Small intestine (tissue), 7 donors: ENCODE results near the gene MRPL43. TPM values are rescaled to one million over a fixed set of nuclear protein-coding genes. Genes with fewer than 3 reads are reported as not detected.

Source experiments
- DNase-seq, 2 donors: peaks; one replicate each; pipeline versions ENCODE4 v3.0.0 to v3.0.0-alpha.2; 2013
- FAIRE-seq: peaks from 2 replicates; lab custom pipeline; 2012; peaks lifted over from hg19 to GRCh38; lab: Jason Lieb, UNC
- H3K27ac ChIP-seq, 3 donors: one replicate each; pipeline ENCODE4 v1.5.1; 2013; ENCODE audit warnings: low read length in 2 of 3, mild to moderate bottlenecking in 2 of 3, control low read depth in 1 of 3, inconsistent platforms in 1 of 3, low read depth in 1 of 3, moderate library complexity in 1 of 3
- H3K27me3 ChIP-seq, 3 donors: one replicate each; pipeline ENCODE4 v1.6.1; 2013; ENCODE audit warnings: low read length in 3 of 3, inconsistent platforms in 1 of 3; ENCODE audit not compliant: control insufficient read depth in 3 of 3, insufficient read depth in 3 of 3
- H3K36me3 ChIP-seq, 3 donors: one replicate each; pipeline ENCODE4 v1.6.1; 2013; ENCODE audit warnings: low read length in 3 of 3, inconsistent platforms in 1 of 3, low read depth in 1 of 3, mild to moderate bottlenecking in 1 of 3, moderate library complexity in 1 of 3; ENCODE audit not compliant: control insufficient read depth in 3 of 3, insufficient read depth in 2 of 3
- H3K4me1 ChIP-seq, 3 donors: one replicate each; pipeline ENCODE4 v1.6.1; 2013; ENCODE audit warnings: low read length in 2 of 3, inconsistent platforms in 1 of 3, low read depth in 1 of 3, mild to moderate bottlenecking in 1 of 3, moderate library complexity in 1 of 3; ENCODE audit not compliant: control insufficient read depth in 3 of 3, insufficient read depth in 2 of 3
- H3K4me3 ChIP-seq, 3 donors: one replicate each; pipeline ENCODE4 v1.5.1; 2013; ENCODE audit warnings: low read length in 3 of 3, control low read depth in 1 of 3, inconsistent platforms in 1 of 3, low read depth in 1 of 3, mild to moderate bottlenecking in 1 of 3, moderate library complexity in 1 of 3
- H3K9me3 ChIP-seq, 2 donors: one replicate each; pipeline ENCODE4 v1.6.1; 2013; ENCODE audit warnings: low read depth in 1 of 2, low read length in 1 of 2; ENCODE audit not compliant: control insufficient read depth in 2 of 2, insufficient read depth in 1 of 2
- WGBS, 3 donors: extraction: QIAGEN DNeasy Blood & Tissue Kit; methylation state at CpG; one replicate each; pipeline ENCODE4 v1.1.7; 2013; 5-methylcytosine and 5-hydroxymethylcytosine counted together
- polyA plus RNA-seq, 4 donors: library from polyadenylated mRNA; stranded (reverse) in 3 of 4; unstranded in 1 of 4; fragments of 200-250 nt in 3 of 4; fragments of 120-200 nt in 1 of 4; gene quantifications; one replicate each; pipeline versions ENCODE4 v1.2.1 to v1.2.3, GENCODE V29; 2013
- donor health status: healthy with polysubstance abuse.
- donor health status: control.
- donor health status: control.
- donor health status: Bipolar disorder and iron deficiency.
- donor health status: healthy.

Gene MRPL43
- polyA plus RNA-seq, 4 donors: 90.1 to 122 (median 107) TPM

- Histone ChIP-seq H3K4me3 (no peak overlapping the region), H3K27me3 (no peaks in the 10 kb centered on the region), H3K36me3 (peaks cover 2 to 33% (median 7%) of the 10 kb centered on the region in 3 donors), H3K4me1 (no peaks in the 10 kb centered on the region), H3K27ac (no peak overlapping the region), H3K9me3 (no peaks in the 10 kb centered on the region)
- no peak for FAIRE-seq
- DNase-seq: no peak
These were observed 41.5 kb downstream of the MRPL43 start for GRCh38 chr10:100945754-100946153.

DNA sequence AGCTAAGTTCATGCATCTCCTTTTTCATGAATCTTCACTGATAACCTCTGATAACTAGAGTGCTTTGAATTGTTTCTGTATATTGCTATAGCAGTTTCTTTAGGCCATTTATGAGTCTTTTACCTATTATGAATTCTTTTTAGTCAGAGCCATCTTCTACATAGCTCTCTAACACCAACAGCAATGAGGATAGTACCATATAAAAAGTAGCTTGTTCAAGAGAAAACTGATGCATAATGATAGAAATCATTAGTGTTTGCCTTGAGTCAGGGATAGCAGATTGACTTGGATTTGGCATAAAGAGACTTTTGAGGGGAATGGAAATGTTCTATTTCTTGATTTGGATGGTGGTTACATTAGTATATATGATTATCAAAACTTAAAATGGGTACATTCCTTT is 43.8 kb downstream of the MRPL43 start:
- no peaks in the 10 kb centered on the region for H3K27me3 ChIP-seq
- H3K4me1 ChIP-seq: no peaks in the 10 kb centered on the region
- H3K36me3 ChIP-seq: peaks cover 4 to 34% (median 8%) of the 10 kb centered on the region in 3 donors
- no peaks in the 10 kb centered on the region for H3K9me3 ChIP-seq
- FAIRE-seq (no peak), DNase-seq (no peak)
- no peak overlapping the region for H3K27ac ChIP-seq
- no peak overlapping the region for H3K4me3 ChIP-seq

GRCh38 chr10:100942229-100942628 is 45.1 kb downstream of the MRPL43 start:
- Histone ChIP-seq H3K4me3 (no peak overlapping the region), H3K4me1 (no peaks in the 10 kb centered on the region), H3K27ac (no peak overlapping the region), H3K27me3 (no peaks in the 10 kb centered on the region), H3K36me3 (peaks cover 4 to 34% (median 10%) of the 10 kb centered on the region in 3 donors), H3K9me3 (no peaks in the 10 kb centered on the region)
- WGBS, 3 donors: 97 to 99% (median 97%) methylated on average over 3 of the region's 3 CpGs
- DNase-seq: no peak
- no peak for FAIRE-seq

- Histone ChIP-seq H3K4me1 (no peaks in the 10 kb centered on the region), H3K36me3 (peaks cover 4 to 45% (median 12%) of the 10 kb centered on the region in 3 donors), H3K4me3 (no peak overlapping the region), H3K27ac (no peak overlapping the region), H3K9me3 (no peaks in the 10 kb centered on the region), H3K27me3 (no peaks in the 10 kb centered on the region)
- DNase-seq (no peak), FAIRE-seq (no peak)
These were observed 47.4 kb downstream of the MRPL43 start for GRCh38 chr10:100939763-100940344.

Other genes starting within 250 kb of the MRPL43 start
- under 1 TPM in 1 of 4 donors, not detected in 3; 0.09 TPM for gene PAX2, start 241.9 kb downstream of the MRPL43 start, polyA plus RNA-seq
- gene SLF2, start 74.5 kb downstream of the MRPL43 start, polyA plus RNA-seq: 10 to 100 TPM in 1 of 4 donors, 1 to 10 TPM in 3; 3.8 to 29.2 (median 5.6) TPM
- 100 to 1,000 TPM in 2 of 4 donors, 10 to 100 TPM in 2; 44.9 to 153 (median 104) TPM for gene SEMA4G, start 18.0 kb downstream of the MRPL43 start, polyA plus RNA-seq
- gene TWNK, start within 50 bp of the MRPL43 start, polyA plus RNA-seq: 10 to 100 TPM in 1 of 4 donors, 1 to 10 TPM in 3; 1.6 to 10.2 (median 4.7) TPM
- 10 to 100 TPM; 13.6 to 59.6 (median 29.0) TPM for gene LZTS2, start 12.3 kb upstream of the MRPL43 start, polyA plus RNA-seq
- 10 to 100 TPM in 3 of 4 donors, 1 to 10 TPM in 1; 3.1 to 52.6 (median 28.8) TPM for gene PDZD7, start 43.6 kb upstream of the MRPL43 start, polyA plus RNA-seq
- 100 to 1,000 TPM in 2 of 4 donors, 10 to 100 TPM in 2; 35.0 to 222 (median 87.5) TPM for gene SFXN3, start 43.7 kb upstream of the MRPL43 start, polyA plus RNA-seq
- 10 to 100 TPM in 3 of 4 donors, 1 to 10 TPM in 1; 8.1 to 76.0 (median 33.1) TPM for gene KAZALD1, start 74.5 kb upstream of the MRPL43 start, polyA plus RNA-seq
- 1 to 10 TPM in 2 of 4 donors, under 1 TPM in 2; 0.27 to 2.7 (median 1.2) TPM for gene TLX1, start 143.8 kb upstream of the MRPL43 start, polyA plus RNA-seq
- gene LBX1, start 242.0 kb upstream of the MRPL43 start, polyA plus RNA-seq: under 1 TPM in 1 of 4 donors, not detected in 3; 0.04 TPM